ENCODE measurements around the gene TPRG1L. TPM values are rescaled to one million over a fixed set of nuclear protein-coding genes. Genes with fewer than 3 reads are reported as not detected.

Gene TPRG1L
- total RNA-seq, 1 experiment from 2014 or later = 21.9 TPM

DNA sequence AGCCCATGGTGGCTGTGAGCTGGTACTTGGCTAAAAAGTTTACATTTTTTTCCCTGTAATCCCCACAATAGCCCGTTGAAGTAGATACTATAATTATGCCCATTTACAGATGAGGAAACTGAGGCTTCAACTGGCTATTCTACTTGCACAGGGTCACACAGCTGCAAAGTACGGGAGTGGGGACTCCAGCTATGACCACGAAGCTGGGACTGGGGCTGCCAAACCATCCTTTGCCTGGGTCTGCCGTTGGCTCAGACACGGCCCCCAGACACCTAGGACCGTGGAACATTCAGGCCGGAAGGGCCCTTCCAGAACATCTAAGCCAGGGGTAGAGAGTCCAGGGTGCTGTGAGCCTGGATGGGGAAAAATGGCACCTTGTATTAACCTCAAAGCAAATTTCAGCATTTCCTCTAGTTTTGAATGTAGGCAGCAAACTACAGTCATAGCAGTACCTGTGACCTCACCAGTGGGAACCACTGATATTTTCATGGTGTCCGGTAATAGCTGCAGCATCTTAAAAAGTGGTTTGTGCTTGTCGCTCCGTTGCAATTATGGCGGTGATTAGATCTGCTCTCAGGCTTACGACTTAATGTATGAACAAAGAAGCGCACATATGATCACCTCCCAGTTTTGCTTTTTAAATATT lies 31.8 kb downstream of the TPRG1L start:
- intact Hi-C loops (cut with micrococcal nuclease) = no loop called here
- Mint-ChIP-seq H3K36me3 (ENCODE audit: insufficient read depth, unreplicated experiment) (no peaks in the 10 kb centered on the region), H3K9me3 (ENCODE audit: unreplicated experiment) (no peaks in the 10 kb centered on the region), H3K4me1 (ENCODE audit: insufficient read depth, unreplicated experiment) (no peaks in the 10 kb centered on the region), H3K27me3 (ENCODE audit: insufficient read depth, unreplicated experiment) (no peaks in the 10 kb centered on the region), H3K4me3 (ENCODE audit: unreplicated experiment) (no peak overlapping the region), H3K27ac (ENCODE audit: low read depth, unreplicated experiment) (no peak overlapping the region)
- ChIA-PET POLR2A (interaction anchor here (0.6 kb wide), 1 partner anchor 118 kb away, joined by 4 read pairs; no protein-coding TSS in a partner anchor), CTCF (interaction anchor here (0.6 to 0.7 kb wide), 2 partner anchors 10 to 254 kb away, joined by 4 to 8 read pairs; no protein-coding TSS in a partner anchor)
- TF ChIP-seq, protein P1, sequence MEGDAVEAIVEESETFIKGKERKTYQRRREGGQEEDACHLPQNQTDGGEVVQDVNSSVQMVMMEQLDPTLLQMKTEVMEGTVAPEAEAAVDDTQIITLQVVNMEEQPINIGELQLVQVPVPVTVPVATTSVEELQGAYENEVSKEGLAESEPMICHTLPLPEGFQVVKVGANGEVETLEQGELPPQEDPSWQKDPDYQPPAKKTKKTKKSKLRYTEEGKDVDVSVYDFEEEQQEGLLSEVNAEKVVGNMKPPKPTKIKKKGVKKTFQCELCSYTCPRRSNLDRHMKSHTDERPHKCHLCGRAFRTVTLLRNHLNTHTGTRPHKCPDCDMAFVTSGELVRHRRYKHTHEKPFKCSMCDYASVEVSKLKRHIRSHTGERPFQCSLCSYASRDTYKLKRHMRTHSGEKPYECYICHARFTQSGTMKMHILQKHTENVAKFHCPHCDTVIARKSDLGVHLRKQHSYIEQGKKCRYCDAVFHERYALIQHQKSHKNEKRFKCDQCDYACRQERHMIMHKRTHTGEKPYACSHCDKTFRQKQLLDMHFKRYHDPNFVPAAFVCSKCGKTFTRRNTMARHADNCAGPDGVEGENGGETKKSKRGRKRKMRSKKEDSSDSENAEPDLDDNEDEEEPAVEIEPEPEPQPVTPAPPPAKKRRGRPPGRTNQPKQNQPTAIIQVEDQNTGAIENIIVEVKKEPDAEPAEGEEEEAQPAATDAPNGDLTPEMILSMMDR (IDR thresholded peaks at IDR 0.05; ENCODE audit: unreplicated experiment) = no peak
- DNase-seq (ENCODE audit: unreplicated experiment) = no peak
- no TSS peak for BruUV-seq (replicated peaks)

DNA sequence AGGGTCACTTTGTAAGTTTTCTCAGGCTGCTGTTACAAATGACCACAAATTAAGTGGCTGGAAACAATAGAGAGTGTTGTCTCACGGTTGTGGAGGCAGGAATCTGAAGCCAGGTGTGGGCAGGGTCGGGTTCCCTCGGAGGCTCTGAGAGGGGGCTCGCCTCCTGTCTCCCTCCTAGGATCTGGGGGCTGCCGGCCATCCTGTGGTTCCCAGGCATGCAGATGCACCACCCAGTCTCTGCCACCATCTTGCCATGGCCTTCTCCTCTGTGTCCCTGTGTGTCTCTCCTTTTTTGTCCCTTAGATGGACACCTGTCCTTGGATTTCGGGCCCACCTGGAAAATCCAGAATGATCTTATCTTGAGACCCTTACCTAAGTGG lies 32.3 kb downstream of the TPRG1L start:
- intact Hi-C loops (cut with micrococcal nuclease) = no loop called here
- TF ChIP-seq, protein P1 (IDR thresholded peaks at IDR 0.05; ENCODE audit: unreplicated experiment) = no peak
- H3K27me3 Mint-ChIP-seq (ENCODE audit: insufficient read depth, unreplicated experiment) = no peaks in the 10 kb centered on the region
- H3K9me3 Mint-ChIP-seq (ENCODE audit: unreplicated experiment) = no peaks in the 10 kb centered on the region
- H3K4me1 Mint-ChIP-seq (ENCODE audit: insufficient read depth, unreplicated experiment) = no peaks in the 10 kb centered on the region
- no TSS peak for BruUV-seq (replicated peaks)
- no peak overlapping the region for H3K27ac Mint-ChIP-seq (ENCODE audit: low read depth, unreplicated experiment)
- DNase-seq (ENCODE audit: unreplicated experiment) = no peak
- POLR2A ChIA-PET = no interaction called here
- CTCF ChIA-PET = no interaction called here
- H3K4me3 Mint-ChIP-seq (ENCODE audit: unreplicated experiment) = no peak overlapping the region
- no peaks in the 10 kb centered on the region for H3K36me3 Mint-ChIP-seq (ENCODE audit: insufficient read depth, unreplicated experiment)

DNA sequence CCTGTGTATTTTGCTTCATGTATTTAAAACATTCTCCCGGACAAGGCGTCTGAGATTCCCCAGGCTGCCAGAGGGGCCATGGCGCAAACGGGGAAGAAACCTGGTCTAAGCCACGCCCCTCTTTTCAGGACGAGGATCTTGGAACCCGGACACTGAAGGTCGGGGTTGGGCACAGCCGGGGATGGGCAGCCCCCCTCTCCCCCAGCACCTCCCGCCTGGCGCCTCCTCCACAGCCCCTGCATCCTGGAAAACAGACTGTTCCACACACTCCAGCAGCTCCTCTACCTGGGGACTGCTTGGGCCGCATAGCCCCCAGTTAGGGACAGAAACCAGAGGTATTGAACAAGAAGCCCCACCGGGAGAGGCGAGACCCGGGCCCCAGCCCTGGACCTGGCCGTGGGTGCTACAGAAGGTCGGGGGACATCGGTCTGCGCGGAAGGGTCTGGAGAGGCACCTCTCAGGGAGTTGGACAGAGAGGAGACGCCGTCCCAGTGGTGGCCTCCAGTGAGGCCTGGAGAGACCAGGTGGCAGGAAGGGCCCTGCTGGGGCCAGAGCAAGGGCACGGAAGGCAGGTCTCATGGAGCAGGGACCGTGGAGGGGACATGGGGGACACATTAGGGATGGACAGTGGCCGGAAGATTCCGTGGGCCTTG lies 32.9 kb downstream of the TPRG1L start:
- POLR2A ChIA-PET = interaction anchor here (1.2 kb wide), 1 partner anchor 19 kb away, joined by 3 read pairs; no protein-coding TSS in a partner anchor
- BruUV-seq (replicated peaks) = no TSS peak
- Mint-ChIP-seq H3K9me3 (ENCODE audit: unreplicated experiment) (no peaks in the 10 kb centered on the region), H3K36me3 (ENCODE audit: insufficient read depth, unreplicated experiment) (no peaks in the 10 kb centered on the region), H3K27ac (ENCODE audit: low read depth, unreplicated experiment) (no peak overlapping the region), H3K4me1 (ENCODE audit: insufficient read depth, unreplicated experiment) (no peaks in the 10 kb centered on the region), H3K27me3 (ENCODE audit: insufficient read depth, unreplicated experiment) (no peaks in the 10 kb centered on the region), H3K4me3 (ENCODE audit: unreplicated experiment) (no peak overlapping the region)
- intact Hi-C loops (cut with micrococcal nuclease) = no loop called here
- no peak for DNase-seq (ENCODE audit: unreplicated experiment)
- TF ChIP-seq, protein P1 (IDR thresholded peaks at IDR 0.05; ENCODE audit: unreplicated experiment) = no peak
- CTCF ChIA-PET = no interaction called here

DNA sequence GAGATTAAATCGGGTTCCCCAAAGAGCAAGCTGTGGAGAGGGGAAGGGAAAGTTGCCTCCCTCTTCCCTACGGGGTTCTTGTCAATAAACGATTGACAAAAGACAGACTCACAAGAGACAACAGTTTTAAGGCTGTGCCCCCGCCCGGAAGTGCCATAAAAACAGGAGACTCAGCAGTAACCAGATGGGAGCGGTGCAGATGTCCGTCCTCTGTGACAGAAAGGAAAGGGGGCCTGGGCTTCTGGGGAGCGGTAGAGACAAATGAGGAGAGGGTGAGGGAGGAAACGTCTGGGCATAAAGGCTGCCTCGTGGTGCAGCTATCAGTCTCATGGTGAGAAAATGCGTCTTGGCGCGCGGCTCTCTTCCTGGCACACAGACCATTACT lies 33.4 kb downstream of the TPRG1L start:
- POLR2A ChIA-PET = interaction anchor here (0.6 to 1.2 kb wide), 2 partner anchors 18 to 50 kb away, joined by 3 read pairs; no protein-coding TSS in a partner anchor
- H3K27ac Mint-ChIP-seq (ENCODE audit: low read depth, unreplicated experiment) = no peak overlapping the region

More for the DNA sequence above, 33.4 kb downstream of the TPRG1L start:
- intact Hi-C loops (cut with micrococcal nuclease) = no loop called here
- Mint-ChIP-seq H3K4me1 (ENCODE audit: insufficient read depth, unreplicated experiment) (no peaks in the 10 kb centered on the region), H3K9me3 (ENCODE audit: unreplicated experiment) (no peaks in the 10 kb centered on the region), H3K36me3 (ENCODE audit: insufficient read depth, unreplicated experiment) (no peaks in the 10 kb centered on the region), H3K27me3 (ENCODE audit: insufficient read depth, unreplicated experiment) (no peaks in the 10 kb centered on the region), H3K4me3 (ENCODE audit: unreplicated experiment) (no peak overlapping the region)
- TF ChIP-seq, protein P1 (IDR thresholded peaks at IDR 0.05; ENCODE audit: unreplicated experiment) = no peak
- DNase-seq (ENCODE audit: unreplicated experiment) = no peak
- CTCF ChIA-PET = no interaction called here
- no TSS peak for BruUV-seq (replicated peaks)

Measured in MCF 10A (cell line).